ENCODE results near the gene TEP1.

DNA sequence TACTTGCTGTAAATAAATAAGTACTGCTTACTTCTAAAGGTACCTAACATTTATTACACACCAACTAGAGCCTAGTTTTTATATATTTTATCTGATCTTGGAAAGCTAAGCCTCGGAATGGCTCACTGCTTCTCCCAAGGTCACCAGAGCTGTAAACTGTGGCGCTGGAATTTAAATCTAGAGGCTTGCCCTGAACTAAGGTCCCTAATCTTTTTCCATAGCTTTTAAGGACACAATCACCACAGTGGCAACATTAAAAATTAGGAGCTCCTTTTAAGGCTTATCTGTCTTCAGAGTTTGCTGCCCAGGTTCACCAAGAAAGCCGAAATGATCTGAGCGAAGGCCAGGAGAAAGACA, 80.9 kb downstream of the TEP1 start:
- TF ChIP-seq JUNB (IDR thresholded peaks at IDR 0.05) (no peak), POLR2AphosphoS5 (IDR thresholded peaks at IDR 0.05; ENCODE audit: low read length) (no peak), EZH2 (IDR thresholded peaks at IDR 0.05; ENCODE audit: borderline replicate concordance, control insufficient read depth, low read depth, low read length) (no peak), SRF (IDR thresholded peaks at IDR 0.05; ENCODE audit: low read depth in 2 of 2, low read length in 2 of 2) (no peak)
- TF ChIP-seq, protein P1, sequence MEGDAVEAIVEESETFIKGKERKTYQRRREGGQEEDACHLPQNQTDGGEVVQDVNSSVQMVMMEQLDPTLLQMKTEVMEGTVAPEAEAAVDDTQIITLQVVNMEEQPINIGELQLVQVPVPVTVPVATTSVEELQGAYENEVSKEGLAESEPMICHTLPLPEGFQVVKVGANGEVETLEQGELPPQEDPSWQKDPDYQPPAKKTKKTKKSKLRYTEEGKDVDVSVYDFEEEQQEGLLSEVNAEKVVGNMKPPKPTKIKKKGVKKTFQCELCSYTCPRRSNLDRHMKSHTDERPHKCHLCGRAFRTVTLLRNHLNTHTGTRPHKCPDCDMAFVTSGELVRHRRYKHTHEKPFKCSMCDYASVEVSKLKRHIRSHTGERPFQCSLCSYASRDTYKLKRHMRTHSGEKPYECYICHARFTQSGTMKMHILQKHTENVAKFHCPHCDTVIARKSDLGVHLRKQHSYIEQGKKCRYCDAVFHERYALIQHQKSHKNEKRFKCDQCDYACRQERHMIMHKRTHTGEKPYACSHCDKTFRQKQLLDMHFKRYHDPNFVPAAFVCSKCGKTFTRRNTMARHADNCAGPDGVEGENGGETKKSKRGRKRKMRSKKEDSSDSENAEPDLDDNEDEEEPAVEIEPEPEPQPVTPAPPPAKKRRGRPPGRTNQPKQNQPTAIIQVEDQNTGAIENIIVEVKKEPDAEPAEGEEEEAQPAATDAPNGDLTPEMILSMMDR (IDR thresholded peaks at IDR 0.05 in 2 of 3, conservative IDR thresholded peaks at IDR 0.05 in 1 of 3; ENCODE audit: control insufficient read depth in 2 of 3, extremely low read depth in 1 of 3, insufficient read depth in 1 of 3, low read depth in 3 of 3, low read length in 3 of 3): no peak
